OCI-LY7 (cell line): Measurements from ENCODE around the gene SOX5.

Source experiments
- CTCF ChIP-seq: fragments of 200-600 bp; sonication (generic); conservative IDR thresholded peaks from 2 replicates; pipeline ENCODE4 v1.5.1; 2014; ENCODE audit warnings: mild to moderate bottlenecking, antibody characterized with exemption, low read length, moderate library complexity, mixed read lengths
- EZH2phosphoT487 ChIP-seq: fragments of 200-600 bp; sonication (generic); IDR thresholded peaks from 2 replicates; pipeline ENCODE4 v1.6.1; 2018; ENCODE audit warnings: low read depth, borderline replicate concordance, mild to moderate bottlenecking, mixed run types, antibody characterized with exemption, low read length, moderate library complexity, mixed read lengths

DNA sequence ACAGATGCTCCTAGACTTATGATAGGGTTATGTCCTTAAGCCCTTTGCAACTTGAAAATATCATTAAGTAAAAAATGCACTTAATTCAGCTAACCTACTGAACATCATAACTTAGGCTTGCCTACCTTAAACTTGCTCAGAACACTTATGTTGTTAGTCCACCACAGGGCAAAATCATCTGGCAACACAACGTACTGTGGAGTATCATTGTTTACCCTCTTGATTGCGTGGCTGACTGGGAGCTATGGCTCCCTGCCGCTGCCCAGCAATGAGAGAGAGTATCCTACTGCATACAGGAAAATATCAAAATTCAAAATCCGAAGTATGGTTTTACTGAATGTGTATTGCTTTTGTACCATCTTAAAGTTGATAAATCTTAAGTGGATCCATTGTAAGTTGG lies 105.5 kb downstream of the SOX5 start:
- TF ChIP-seq CTCF (no peak), EZH2phosphoT487 (no peak)
